SK-N-DZ (cell line): Measurements from ENCODE around the gene MYT1.
A peak's percentile ranks its signal among the peaks of the same experiment; 100 is the strongest.

Source experiments
- DNase-seq: peaks from one replicate; pipeline ENCODE4 v3.0.0-alpha.2; 2015; ENCODE audit warnings: low spot score

MYT1 gene

DNA sequence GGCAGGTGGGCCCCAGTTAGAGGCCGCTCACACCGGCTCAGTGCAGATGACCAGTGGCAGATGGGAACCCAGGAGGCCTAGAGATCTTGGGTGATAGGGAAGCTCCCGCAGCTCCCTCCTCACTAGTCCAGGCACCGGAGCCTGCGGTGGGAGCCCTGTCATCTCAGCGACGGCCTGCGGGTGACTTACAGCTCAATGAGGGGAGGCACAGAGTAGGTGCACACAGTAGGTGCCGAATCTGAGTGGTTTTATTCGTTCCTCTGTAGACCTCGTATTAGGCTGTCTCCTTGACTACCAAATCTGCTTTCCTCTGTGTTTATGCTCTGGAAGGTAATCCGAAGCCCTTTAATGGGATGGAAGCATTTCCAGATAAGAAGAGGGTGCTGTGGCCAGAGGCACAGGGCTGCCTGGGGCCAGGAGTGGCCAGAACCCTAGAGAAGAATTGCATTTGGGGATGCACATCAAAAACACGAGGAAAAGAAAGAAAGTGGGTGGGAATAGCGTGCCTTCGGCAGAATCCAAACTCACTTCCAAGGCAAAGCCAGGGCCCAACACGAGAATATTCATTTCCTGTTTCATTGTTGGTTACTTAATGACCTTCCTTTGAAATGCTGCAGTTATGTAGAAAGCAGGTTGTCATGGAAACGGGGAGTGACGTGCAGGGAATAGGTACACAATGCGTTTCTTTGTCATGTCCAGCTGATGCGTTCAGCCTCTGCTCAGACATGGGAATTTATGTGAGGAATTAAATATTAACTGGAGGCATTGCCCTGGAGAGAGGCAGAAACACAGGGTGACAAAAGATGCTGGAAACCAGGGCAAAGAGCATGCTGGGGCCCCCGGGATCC, 24.7 kb downstream of the MYT1 start:
- peak; percentile 68 for DNase-seq

- DNase-seq: no peak
Measured at GRCh38 chr20:64189530-64189966, 25.3 kb downstream of the MYT1 start.

GRCh38 chr20:64189986-64190385, 25.7 kb downstream of the MYT1 start:
- DNase-seq: no peak

- no peak for DNase-seq
Measured at GRCh38 chr20:64191002-64191401, 26.8 kb downstream of the MYT1 start.

DNA sequence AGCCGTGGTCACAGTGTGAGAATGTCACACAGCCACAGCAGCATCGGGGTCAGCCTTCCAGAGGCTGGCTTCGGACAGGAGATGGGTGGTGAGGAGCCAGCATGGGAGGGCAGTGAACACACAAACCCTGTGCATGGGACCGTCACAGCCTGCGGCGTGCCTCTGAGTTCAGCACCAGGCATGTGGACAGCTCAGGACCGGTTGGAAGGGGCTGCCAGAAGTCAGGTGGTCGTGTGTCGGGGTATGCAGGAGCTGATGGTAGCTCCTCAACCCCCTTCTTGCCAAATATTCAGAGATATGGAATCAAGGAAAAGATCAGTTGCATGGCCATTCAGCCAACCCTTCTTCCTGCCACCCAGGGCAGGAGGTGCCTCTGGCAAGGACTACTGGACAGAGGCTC, 28.2 kb downstream of the MYT1 start:
- no peak for DNase-seq

DNA sequence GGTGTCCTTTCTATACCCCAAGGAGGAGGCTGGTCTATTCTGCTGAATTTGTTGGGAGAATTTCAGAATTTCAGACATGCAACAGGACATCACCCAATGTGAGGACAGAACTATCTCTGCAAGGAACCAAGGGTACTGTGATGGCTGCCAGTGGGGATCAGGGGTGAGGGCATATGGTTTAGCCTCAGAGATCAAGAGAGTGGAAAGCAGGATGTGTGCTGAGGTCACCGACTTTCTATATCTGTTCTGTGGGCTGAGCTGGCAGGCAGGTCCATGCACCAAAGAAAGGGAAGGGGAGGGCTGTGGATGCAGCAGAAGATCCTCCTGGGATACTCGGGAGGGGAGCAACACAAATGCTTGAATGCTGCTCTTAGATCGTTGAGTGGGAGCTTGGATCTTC, 28.8 kb downstream of the MYT1 start:
- no peak for DNase-seq

- no peak for DNase-seq
Measured at GRCh38 chr20:64194269-64194668, 30.0 kb downstream of the MYT1 start.

GRCh38 chr20:64196309-64196708, 32.1 kb downstream of the MYT1 start:
- no peak for DNase-seq

- no peak for DNase-seq
Measured at GRCh38 chr20:64196847-64197306, 32.6 kb downstream of the MYT1 start.

DNA sequence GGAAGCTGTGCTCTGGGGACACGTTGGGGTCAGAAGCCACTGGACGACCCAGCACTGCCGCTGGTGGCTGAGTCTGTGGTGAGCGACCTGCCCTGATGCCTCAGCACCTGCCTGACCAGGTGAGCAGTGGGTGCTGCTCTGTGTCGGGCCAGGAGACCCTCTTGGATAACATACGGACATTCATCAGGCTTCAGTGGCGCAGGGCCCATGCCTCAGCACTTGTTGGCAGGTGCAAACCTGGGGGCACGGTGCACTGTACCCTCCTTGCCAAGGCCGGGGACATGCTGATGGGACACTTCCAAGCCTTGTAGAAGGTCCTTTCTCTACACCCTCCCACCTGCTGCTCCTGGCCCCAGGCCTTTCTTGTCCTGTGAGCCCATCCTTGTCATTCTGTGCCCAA, 34.1 kb downstream of the MYT1 start:
- DNase-seq: no peak

DNA sequence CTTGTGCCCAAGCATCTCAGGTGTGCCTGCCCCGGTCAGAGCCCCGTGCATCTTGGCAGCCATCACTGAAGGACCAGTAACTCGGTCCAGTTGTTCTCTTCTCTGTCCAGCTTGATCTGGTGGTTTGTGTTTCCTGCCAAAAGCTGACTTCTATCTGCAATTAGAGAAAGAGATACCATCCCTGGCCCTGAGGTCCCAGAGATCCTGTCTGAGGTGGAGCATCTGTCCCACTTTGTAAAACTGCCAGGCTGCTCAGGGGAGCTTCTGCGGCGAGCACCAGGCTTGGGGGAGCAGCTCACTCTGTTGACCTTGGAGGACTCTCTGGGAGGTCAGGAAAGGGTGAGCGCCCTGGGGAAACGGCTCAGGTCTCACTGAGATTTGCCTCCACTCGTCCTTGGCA, 35.1 kb downstream of the MYT1 start:
- no peak for DNase-seq

GRCh38 chr20:64200740-64201139, 36.5 kb downstream of the MYT1 start:
- DNase-seq: no peak

- no peak for DNase-seq
Measured at GRCh38 chr20:64201653-64202052, 37.4 kb downstream of the MYT1 start.

- peak; percentile 68 for DNase-seq
Measured at GRCh38 chr20:64203037-64203777, 39.0 kb downstream of the MYT1 start.

- DNase-seq: no peak
Measured at GRCh38 chr20:64205611-64206026, 41.4 kb downstream of the MYT1 start.

- no peak for DNase-seq
Measured at GRCh38 chr20:64206614-64207013, 42.4 kb downstream of the MYT1 start.

GRCh38 chr20:64207641-64208590, 43.7 kb downstream of the MYT1 start:
- no peak for DNase-seq

DNA sequence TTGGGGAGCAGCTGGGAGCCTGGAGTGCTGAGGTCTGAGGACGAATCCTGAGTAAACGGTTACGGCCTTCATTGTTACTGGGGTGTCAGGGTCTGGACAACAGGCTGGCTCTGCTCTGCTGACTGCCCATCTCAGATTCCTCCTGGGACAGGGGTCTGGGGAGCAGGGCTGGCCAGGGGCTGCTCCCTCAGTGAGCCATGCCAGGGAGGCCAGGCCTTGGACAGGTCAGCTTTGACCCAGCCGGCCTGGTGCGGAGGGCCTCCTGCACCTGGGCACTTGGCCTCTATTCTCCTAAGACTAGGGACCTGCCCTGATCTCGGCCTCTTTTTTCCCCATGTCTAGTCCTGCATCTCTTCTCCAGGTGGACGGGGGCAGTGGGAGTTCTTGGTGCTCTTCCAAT, 44.9 kb downstream of the MYT1 start:
- no peak for DNase-seq

DNA sequence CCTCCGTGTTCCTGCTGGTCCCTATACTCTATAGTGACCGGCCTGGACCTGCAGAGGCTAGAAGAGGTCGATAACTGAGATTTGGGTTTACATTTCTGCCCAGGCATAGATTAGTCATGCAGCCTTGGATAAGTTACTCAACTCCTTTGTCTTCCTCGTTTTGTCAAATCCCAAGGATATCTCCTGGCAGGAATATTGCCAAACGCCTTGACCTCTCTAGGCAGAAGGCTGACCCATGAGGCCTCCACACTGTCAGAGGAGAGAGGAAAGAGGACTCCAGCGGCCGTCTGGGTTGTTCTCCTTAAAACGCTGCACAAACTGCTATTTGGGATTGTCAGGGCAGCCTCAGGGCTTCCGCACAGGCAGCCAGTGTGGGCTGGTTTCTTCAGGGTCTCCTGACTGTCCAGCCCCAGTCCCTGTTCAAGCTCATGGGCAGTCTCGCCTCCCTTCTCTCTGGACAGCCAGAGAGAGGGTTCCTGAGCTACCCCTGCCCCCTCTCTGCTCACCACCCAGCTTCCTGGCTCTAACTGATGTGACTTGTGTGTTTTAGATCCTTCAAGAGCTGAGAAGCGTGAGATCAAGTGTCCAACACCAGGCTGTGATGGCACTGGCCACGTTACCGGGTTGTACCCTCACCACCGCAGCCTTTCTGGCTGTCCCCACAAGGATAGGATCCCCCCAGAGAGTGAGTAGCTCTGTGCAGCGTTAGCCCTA, 46.6 kb downstream of the MYT1 start:
- DNase-seq: no peak

- DNase-seq: no peak
Measured at GRCh38 chr20:64211874-64212658, 47.8 kb downstream of the MYT1 start.
